Measurements from ENCODE around the gene DERA. TPM values are rescaled to one million over a fixed set of nuclear protein-coding genes. Genes with fewer than 3 reads are reported as not detected.

The DERA gene
- total and polyA plus RNA-seq, 2 experiments from 2014 or later = 57.2 to 64.7 TPM

GRCh38 chr12:16034136-16034817 is 123.1 kb downstream of the DERA start:
- H3K4me2 ChIP-seq = no peak overlapping the region
- no peak overlapping the region for H3K27ac ChIP-seq
- no peaks in the 10 kb centered on the region for H4K20me1 ChIP-seq (ENCODE audit: insufficient read depth, poor library complexity, severe bottlenecking)
- no peak overlapping the region for H2AFZ ChIP-seq
- H3K4me3 ChIP-seq = no peak overlapping the region
- no peaks in the 10 kb centered on the region for H3K27me3 ChIP-seq
- no peaks in the 10 kb centered on the region for H3K4me1 ChIP-seq (ENCODE audit: insufficient read depth)
- no peaks in the 10 kb centered on the region for H3K9me3 ChIP-seq (ENCODE audit: low read depth)
- DNase-seq (ENCODE audit: low spot score) = no peak
- no peaks in the 10 kb centered on the region for H3K9me2 ChIP-seq (replicated peaks; ENCODE audit: insufficient read depth)
- H3K79me2 ChIP-seq = no peaks in the 10 kb centered on the region
- TF ChIP-seq EZH2 (IDR thresholded peaks at IDR 0.05; ENCODE audit: borderline replicate concordance) = no peak
- 89% methylated on average over 5 of the region's 5 CpGs for WGBS (ENCODE audit: low lambda C conversion rate, missing lambda C conversion rate)
- H3K36me3 ChIP-seq (replicated peaks; ENCODE audit: insufficient read depth, low read depth) = peaks cover 4% of the 10 kb centered on the region

GRCh38 chr12:16036073-16036472 is 124.9 kb downstream of the DERA start:
- Histone ChIP-seq H3K36me3 (replicated peaks; ENCODE audit: insufficient read depth, low read depth) (peaks cover 4% of the 10 kb centered on the region), H4K20me1 (ENCODE audit: insufficient read depth, poor library complexity, severe bottlenecking) (no peaks in the 10 kb centered on the region)
- WGBS (ENCODE audit: low lambda C conversion rate, missing lambda C conversion rate) = 89% methylated on average over 3 of the region's 3 CpGs

DNA sequence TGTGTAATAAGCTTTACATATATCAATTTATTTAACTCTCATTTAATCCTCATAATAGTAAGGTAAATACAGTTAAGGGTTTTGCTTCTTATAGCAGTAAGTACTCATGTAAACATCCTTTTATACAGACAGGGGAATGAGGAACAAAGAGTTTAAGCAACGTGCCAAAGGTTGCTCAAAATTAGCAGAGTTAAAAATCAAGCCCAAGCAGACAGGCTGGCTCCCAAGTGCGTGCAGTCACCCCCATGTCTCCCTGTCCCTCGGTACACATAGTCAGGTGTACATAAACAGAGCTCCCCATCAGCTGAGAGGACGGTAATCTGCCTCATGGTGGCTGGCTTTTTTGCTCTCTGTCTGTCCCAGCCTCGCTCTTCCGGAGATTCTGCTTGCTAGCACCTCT is 126.4 kb downstream of the DERA start:
- no peak for TF ChIP-seq EZH2 (IDR thresholded peaks at IDR 0.05; ENCODE audit: borderline replicate concordance)
- TF ChIP-seq CTCF (IDR thresholded peaks at IDR 0.05; ENCODE audit: poor library complexity) = no peak
- TF ChIP-seq EZH2phosphoT487 (IDR thresholded peaks at IDR 0.05; ENCODE audit: low read depth, severe bottlenecking, unreplicated experiment) = no peak
- H3K36me3 ChIP-seq (replicated peaks; ENCODE audit: insufficient read depth, low read depth) = peaks cover 4% of the 10 kb centered on the region
- H3K79me2 ChIP-seq = no peaks in the 10 kb centered on the region
- no peaks in the 10 kb centered on the region for H3K9me2 ChIP-seq (replicated peaks; ENCODE audit: insufficient read depth)
- peak; percentile 10 for DNase-seq (ENCODE audit: low spot score)
- H2AFZ ChIP-seq = no peak overlapping the region
- WGBS (ENCODE audit: low lambda C conversion rate, missing lambda C conversion rate) = 51% methylated on average over 6 of the region's 6 CpGs
- no peak overlapping the region for H3K4me3 ChIP-seq
- H3K4me1 ChIP-seq (ENCODE audit: insufficient read depth) = no peaks in the 10 kb centered on the region
- H3K27me3 ChIP-seq = no peaks in the 10 kb centered on the region
- H3K4me2 ChIP-seq = peak overlapping the region; percentile 32
- peak overlapping the region; percentile 44 for H3K27ac ChIP-seq
- no peaks in the 10 kb centered on the region for H4K20me1 ChIP-seq (ENCODE audit: insufficient read depth, poor library complexity, severe bottlenecking)
- no peaks in the 10 kb centered on the region for H3K9me3 ChIP-seq (ENCODE audit: low read depth)

More at GRCh38 chr12:16036073-16036472, 124.9 kb downstream of the DERA start:
- TF ChIP-seq EZH2 (IDR thresholded peaks at IDR 0.05; ENCODE audit: borderline replicate concordance) = no peak
- no peak for TF ChIP-seq EZH2phosphoT487 (IDR thresholded peaks at IDR 0.05; ENCODE audit: low read depth, severe bottlenecking, unreplicated experiment)
- TF ChIP-seq CTCF (IDR thresholded peaks at IDR 0.05; ENCODE audit: poor library complexity) = no peak
- H3K4me2 ChIP-seq = no peak overlapping the region
- no peaks in the 10 kb centered on the region for H3K4me1 ChIP-seq (ENCODE audit: insufficient read depth)
- no peak overlapping the region for H3K27ac ChIP-seq
- H3K27me3 ChIP-seq = no peaks in the 10 kb centered on the region
- H2AFZ ChIP-seq = no peak overlapping the region
- no peak for DNase-seq (ENCODE audit: low spot score)
- no peaks in the 10 kb centered on the region for H3K9me3 ChIP-seq (ENCODE audit: low read depth)
- H3K9me2 ChIP-seq (replicated peaks; ENCODE audit: insufficient read depth) = no peaks in the 10 kb centered on the region
- no peaks in the 10 kb centered on the region for H3K79me2 ChIP-seq
- H3K4me3 ChIP-seq = no peak overlapping the region

DNA sequence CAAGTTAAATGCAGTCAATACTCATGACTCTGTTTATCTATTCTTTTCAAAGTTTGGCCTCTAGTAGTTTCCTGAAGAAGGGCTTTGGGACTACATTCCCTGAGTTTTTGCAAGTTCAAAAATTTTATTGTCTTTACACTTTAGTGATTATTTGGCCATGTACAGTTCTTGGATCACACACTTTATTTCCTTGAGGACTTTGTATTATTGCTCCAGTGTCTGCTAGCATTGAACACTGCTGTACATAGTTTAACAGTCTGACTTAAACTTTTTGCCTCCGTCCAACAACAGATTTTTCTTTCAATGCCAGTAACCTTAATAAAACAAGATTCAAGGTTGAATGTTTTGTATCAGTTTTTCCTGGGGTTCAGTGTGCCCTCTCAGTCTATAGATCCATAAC is 132.3 kb downstream of the DERA start:
- H3K4me2 ChIP-seq = no peak overlapping the region
- H3K4me3 ChIP-seq = no peak overlapping the region
- peaks cover 4% of the 10 kb centered on the region for H3K36me3 ChIP-seq (replicated peaks; ENCODE audit: insufficient read depth, low read depth)
- H3K9me3 ChIP-seq (ENCODE audit: low read depth) = no peaks in the 10 kb centered on the region
- 84% methylated on average over 1 of the region's 1 CpG for WGBS (ENCODE audit: low lambda C conversion rate, missing lambda C conversion rate)
- H3K4me1 ChIP-seq (ENCODE audit: insufficient read depth) = no peaks in the 10 kb centered on the region
- H3K9me2 ChIP-seq (replicated peaks; ENCODE audit: insufficient read depth) = no peaks in the 10 kb centered on the region
- no peak for TF ChIP-seq EZH2phosphoT487 (IDR thresholded peaks at IDR 0.05; ENCODE audit: low read depth, severe bottlenecking, unreplicated experiment)
- no peak for TF ChIP-seq CTCF (IDR thresholded peaks at IDR 0.05; ENCODE audit: poor library complexity)
- no peak for TF ChIP-seq EZH2 (IDR thresholded peaks at IDR 0.05; ENCODE audit: borderline replicate concordance)
- no peak overlapping the region for H3K27ac ChIP-seq
- no peak overlapping the region for H2AFZ ChIP-seq
- DNase-seq (ENCODE audit: low spot score) = no peak
- H3K27me3 ChIP-seq = no peaks in the 10 kb centered on the region
- no peaks in the 10 kb centered on the region for H4K20me1 ChIP-seq (ENCODE audit: insufficient read depth, poor library complexity, severe bottlenecking)
- no peaks in the 10 kb centered on the region for H3K79me2 ChIP-seq

Data from hepatocyte (in vitro differentiated cells).